HG02885 (cell line): ENCODE data around the gene RASIP1.
"Not testable (repeated sequence)": the region's sequence is repeated elsewhere in the genome, so short reads cannot be mapped to it uniquely, and the experiment has no call there.

Source experiments
- ATAC-seq: cut with Tn5 transposase; IDR thresholded peaks from one replicate; pipeline ENCODE4 v1.9.1; 2021; ENCODE audit warnings: mild to moderate bottlenecking; ENCODE audit not compliant: unreplicated experiment, poor library complexity

Gene RASIP1

DNA sequence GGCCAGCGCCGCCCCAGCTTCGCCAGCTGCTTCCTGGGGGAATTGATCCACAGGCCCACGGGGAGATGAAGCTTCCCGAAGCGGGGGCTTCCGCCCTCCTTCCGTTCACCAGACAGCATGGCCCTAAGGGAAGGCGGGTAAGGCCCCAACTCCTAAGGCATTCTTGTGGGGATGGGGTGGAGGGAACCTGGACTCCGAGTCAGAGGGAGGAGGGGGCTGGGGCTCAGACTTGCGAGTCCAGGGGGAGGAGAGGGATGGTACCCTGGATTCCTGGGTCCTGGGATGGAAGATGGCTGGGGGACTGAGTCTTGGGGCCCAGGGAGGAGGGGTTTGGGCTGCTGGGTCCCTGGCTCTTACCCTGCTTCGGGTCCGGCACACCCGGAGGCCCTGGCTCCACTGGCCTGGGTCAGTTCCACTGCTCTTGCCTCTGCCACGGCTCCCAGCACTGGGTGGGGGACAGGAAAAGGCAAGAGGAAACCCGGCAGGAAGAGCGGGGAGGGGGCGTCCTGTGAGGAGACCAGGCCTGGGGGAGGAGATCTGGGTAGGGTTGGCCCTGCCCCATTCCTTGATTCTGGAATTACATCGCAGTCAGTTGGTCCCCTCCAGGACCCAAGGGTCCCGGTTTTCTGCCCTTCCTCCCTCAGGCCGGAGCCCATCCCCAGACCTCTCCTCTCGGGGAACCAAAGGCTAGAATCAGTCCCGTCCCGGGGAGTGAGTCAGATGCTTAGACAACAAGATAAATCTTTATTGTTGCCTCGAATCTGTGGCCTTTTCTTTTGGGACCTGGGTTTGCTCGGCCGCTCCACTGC, at the start of gene RASIP1:
TSS of gene RASIP1 (minus strand) at position 447 of the 809 bp plus-strand sequence. CDS start at position 119, 328 bp downstream.
- ATAC-seq, result no peak

DNA sequence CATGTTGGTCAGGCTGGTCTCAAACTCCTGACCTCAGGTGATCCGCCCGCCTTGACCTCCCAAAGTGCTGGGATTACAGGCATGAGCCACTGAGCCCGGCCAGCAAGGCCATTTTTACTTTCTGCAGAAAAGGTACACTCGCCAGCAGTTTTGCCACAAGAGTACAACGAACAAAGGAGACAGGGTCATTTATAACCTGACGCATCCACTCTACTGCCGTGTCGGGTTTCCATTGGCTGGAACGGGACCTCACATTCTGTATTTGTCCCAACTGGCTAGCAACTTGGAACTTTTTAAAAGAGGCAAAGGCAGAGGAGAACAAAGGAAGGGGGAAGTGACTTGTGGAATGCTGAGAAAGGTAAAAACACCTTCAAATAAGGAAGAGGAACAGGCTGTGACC, 46.9 kb upstream of the RASIP1 start:
- ATAC-seq, result not testable (repeated sequence)

GRCh38 chr19:48786422-48786821, 46.0 kb upstream of the RASIP1 start:
- not testable (repeated sequence) for ATAC-seq

GRCh38 chr19:48784527-48784926, 44.1 kb upstream of the RASIP1 start:
- no peak for ATAC-seq

GRCh38 chr19:48780631-48781391, 40.4 kb upstream of the RASIP1 start:
- ATAC-seq, result no peak

GRCh38 chr19:48779636-48780035, 39.2 kb upstream of the RASIP1 start:
- no peak for ATAC-seq

DNA sequence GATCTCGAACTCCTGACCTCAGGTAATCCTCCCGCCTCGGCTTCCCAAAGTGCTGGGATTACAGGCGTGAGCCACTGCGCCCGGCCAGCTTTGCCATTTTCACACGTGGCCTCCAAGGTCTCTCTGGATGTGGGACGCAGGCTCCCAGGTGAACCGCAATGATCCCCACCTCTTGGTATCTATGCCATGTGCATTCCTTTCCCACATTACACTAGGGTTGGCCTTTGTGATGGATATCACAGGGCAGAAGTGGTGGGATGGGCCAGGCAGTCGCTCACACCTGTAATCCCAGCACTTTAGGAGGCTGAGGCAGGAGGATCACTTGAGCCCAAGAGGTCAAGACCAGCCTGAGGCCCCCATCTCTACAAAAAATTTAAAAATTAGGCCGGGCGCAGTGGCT, 37.3 kb upstream of the RASIP1 start:
- no peak for ATAC-seq

- ATAC-seq, result no peak
Measured at GRCh38 chr19:48777139-48777538, 36.7 kb upstream of the RASIP1 start.

- no peak for ATAC-seq
Measured at GRCh38 chr19:48772503-48772953, 32.1 kb upstream of the RASIP1 start.

GRCh38 chr19:48770734-48771472, 30.5 kb upstream of the RASIP1 start:
- no peak for ATAC-seq

DNA sequence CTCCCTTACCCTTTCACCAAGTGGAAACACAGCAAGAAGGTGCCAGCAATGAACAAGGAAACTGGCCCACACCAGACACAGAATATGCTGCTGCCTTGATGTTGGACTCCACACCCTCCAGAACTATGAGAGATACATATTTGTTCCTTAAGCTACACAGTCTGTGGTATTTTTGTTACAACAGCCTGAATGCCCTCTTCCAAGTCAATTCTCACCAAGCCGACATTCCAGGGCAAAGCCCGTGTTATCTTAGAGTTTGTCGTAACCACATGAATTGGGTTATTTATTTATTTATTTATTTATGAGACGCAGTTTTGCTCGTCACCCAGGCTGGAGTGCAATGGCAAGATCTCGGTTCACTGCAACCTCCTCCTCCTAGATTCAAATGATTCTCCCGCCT, 29.9 kb upstream of the RASIP1 start:
- ATAC-seq, result no peak

- ATAC-seq, result no peak
Measured at GRCh38 chr19:48768994-48769713, 28.7 kb upstream of the RASIP1 start.

DNA sequence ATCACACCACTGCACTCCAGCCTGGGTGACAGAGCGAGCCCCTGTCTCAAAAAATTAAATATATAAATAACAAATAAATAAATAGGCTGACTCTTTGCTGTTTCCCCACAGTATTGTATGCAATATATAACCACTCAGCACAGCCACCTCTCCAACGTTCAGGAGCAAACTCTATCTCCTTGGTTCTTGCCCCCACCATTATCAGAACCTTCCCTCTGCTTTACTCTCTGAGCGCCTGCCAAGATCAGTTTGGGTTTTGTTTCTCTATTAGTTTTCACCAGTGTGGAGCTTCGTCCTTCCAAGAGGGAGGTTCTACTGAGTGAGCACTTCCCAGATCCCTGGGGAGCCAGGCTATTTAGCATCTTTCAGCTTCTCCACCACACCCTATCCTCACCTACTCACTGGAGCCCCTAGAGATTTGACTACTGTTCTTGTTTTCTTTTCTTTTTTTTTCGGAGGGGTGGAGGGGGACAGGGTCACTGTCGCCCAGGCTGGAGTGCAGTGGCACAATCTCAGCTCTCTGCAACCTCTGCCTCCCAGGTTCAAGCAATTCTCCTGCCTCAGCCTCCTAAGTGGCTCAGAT, 27.9 kb upstream of the RASIP1 start:
- ATAC-seq, result not testable (repeated sequence)

GRCh38 chr19:48765816-48766215, 25.4 kb upstream of the RASIP1 start:
- ATAC-seq, result not testable (repeated sequence)

DNA sequence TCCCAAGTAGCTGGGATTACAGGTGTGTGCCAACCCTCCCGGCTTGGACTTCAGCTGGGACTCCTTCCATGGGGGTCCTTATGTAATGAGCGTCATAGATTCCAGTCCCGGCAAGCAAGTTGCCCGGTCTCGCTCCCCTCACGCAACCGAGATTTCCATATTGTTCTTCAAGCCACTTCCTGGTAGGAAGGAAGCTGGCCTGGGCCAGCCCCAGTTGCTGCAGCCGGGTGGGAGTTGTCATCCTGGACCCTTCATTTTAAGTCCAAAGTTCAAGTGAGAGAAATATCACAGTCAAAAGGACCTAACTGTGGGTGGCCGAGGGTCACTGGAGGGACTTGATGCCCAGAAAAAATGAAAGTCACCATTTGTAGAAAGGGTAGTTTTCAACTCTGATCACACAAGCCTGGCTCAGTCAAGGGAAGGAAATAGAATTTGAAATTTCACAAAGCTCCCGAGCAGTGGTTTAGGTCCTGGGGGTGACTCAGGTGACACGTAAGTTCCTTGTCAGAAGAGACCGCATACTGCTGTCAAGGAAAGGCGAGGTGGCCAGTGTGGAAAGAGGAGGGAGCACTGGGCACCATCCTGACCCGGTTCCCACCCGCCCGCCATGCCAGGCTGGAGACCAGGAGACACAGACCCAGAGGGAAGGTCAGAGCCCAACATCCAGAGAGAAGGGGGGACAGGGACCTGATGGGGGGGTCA, 20.2 kb upstream of the RASIP1 start:
- no peak for ATAC-seq

GRCh38 chr19:48757741-48758144, 17.3 kb upstream of the RASIP1 start:
- no peak for ATAC-seq

DNA sequence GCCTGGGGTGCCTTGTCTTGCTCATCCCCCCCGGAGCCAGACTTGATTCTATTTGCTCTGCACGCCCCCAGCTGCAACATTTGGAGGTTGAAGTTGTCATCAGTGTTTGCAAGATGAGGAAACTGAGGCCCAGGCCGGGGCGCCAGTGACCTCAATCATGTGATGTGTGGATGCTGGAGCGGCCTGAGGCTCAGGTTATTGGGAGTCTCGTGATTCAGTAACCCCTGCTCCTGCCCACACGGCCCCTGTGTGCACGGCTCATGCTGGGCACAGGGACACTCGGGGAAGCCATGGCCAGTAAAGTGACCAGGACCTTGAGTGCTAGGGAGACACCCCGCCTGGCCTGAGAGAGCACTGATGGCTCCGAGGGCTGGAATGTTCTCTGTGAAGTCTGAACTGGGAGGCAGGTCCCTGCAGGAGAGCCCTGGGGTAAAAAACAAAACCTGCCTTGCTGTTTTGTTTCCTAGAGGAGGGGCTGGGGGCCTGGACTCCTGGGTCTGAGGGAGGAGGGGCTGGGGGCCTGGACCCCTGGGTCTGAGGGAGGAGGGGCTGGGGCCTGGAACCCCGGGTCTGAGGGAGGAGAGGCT, 16.8 kb upstream of the RASIP1 start:
- no peak for ATAC-seq

DNA sequence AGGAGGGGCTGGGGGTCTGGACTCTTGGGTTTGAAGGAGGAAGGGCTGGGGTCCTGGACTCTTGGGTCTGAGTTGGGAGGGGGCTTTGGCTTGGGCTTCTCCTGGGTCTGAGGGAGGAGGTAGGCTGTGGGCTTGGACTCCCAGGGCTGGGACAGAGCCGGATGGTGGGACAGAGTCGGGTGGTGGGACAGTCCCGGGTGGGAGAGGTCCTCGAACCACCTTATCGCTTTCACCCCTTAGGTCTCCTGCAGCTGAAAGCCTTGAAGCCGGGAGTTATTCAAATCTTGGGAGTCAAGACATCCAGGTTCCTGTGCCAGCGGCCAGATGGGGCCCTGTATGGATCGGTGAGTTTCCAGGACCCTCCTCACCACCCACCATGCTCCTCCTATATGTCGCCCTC, 16.3 kb upstream of the RASIP1 start:
- ATAC-seq, result no peak

DNA sequence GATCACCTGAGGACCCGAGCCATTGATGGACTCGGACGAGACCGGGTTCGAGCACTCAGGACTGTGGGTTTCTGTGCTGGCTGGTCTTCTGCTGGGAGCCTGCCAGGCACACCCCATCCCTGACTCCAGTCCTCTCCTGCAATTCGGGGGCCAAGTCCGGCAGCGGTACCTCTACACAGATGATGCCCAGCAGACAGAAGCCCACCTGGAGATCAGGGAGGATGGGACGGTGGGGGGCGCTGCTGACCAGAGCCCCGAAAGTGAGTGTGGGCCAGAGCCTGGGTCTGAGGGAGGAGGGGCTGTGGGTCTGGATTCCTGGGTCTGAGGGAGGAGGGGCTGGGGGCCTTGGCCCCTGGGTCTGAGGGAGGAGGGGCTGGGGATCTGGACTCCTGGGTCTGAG, 15.8 kb upstream of the RASIP1 start:
- no peak for ATAC-seq
